ENCODE measurements around the gene CD47.

The CD47 gene

DNA sequence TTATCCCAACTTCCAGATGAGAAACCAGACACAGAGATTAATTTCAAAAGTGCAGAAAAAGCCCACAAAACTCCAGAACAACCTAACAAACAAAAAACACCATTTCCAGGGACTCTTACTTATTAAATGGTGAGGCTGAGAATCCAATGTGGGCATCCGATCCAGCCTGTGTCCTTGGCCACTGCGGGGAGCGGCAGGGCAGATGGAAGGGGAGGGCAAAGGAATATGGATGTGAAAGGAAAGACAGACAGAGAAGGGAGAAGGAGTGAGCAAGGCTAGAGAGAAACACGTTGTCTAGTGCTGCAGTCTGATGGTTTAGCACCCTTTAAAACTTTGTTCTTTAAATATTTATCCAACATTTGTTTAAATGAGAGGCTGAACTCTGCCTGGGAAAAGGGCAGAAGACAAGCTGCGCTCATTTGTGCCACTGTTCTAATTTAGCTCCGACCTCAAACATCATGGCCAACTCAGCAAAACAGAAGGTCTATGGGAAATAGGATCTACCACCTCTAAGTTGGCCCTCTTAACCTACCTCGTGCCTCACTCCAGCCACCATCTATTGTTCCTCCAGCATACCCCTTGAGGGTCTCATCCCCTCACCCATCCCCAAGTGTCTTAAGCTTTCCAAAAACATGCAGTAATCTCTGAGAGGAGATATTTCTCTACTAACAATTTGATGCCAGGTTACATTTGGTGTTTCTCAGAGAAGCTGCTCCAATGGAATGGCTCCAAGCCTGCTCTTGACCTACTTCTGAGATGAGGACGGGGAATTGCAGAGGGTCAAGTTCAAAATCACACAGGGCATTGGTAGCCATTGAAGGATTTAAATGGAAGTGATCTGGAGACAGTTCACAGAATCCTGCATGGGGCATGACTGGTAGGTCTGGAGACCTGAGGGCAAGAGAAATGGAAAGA lies 77.4 kb downstream of the CD47 start:
- DNase-seq (ENCODE audit: low read depth), result no peak

DNA sequence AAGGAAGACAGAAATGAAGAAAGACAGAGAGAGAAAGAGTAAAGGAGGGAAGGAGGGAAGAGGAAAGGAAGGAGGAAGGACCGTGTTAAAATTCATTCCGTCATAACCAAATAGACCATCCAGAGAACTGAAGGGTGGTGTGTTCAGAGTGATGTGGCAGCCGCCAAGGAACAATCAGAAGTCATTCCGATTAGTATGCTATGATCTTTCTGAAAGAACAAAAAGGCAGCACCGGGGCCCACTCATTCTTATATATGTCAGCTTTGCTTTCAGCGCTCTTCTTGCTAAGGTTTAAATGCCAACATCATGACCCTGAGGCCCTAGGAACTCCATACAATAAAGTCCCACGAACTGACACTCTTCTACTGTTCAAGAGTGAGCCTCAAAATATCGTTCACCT lies 78.5 kb downstream of the CD47 start:
- no peak for DNase-seq (ENCODE audit: low read depth)

DNA sequence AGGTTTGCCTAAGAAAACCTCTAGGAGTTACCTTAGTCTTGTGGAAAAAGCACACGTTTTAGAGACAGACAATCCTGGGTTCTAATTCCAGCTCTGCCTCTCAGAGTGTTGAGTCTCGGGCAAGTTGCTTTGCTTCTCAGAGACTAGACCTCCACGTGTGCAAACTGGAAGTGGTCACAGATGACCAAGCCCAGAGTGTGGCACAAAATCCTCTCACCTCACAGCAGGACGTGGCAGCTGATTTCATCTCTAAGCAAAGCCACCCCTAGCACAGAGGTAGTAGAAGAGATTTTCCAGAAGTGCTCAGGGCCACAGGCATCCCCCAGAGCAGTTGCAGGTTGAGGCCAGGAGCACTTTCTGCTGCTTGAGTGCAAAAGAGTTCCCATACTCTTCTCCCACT lies 79.2 kb downstream of the CD47 start:
- DNase-seq (ENCODE audit: low read depth), result no peak

DNA sequence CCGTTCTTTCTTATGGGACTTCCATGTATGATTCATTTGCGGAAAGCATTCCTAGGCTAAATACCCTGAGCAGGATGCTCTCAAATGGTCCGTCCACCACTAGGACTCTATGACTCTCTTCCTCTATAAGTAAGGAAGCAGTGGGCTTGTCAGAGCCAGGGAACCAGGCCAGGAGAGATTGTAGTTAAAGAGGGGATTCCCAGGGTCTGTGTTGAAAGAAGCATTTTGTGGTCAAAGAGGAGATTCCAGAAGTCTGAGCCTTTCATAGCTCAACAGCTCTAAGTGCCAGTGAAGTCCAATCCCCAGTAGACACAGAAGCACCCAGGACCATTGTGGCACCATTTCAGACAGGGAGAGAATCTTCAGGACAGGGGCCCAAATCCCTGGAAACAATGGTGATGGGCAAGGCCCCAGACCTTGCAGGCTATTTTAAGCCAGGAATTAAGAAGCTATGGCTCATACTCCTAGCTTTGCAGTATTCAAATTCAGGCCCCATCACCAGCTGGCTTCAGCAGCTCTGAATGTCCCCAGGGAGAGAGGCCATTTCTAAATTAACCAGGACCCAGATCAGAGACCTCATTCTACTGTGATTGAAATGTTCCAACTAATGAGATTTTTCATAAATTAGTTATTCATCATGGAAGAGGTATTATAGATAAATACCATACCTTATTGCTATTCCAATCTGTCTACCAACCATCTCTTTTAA lies 81.7 kb downstream of the CD47 start:
- DNase-seq (ENCODE audit: low read depth), result no peak

DNA sequence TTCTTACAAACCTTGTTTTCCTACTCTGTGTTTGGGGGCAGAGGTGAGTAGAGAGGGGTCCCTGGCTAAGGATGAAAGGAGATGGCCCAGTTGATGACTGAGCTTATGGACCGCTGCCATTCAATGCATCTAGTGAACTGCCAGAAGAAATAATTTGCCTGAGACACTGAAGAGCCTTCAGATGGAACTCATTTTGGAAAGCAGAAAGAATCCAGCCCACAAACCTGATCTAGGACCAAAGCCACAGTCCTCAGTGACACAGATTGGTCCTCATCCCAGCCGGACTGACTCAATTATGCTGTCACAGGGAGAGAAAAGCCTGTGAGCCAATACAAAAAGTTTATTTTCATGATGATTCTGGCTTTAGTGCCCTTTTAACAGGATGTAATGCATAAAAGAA lies 82.7 kb downstream of the CD47 start:
- DNase-seq (ENCODE audit: low read depth), result no peak

DNA sequence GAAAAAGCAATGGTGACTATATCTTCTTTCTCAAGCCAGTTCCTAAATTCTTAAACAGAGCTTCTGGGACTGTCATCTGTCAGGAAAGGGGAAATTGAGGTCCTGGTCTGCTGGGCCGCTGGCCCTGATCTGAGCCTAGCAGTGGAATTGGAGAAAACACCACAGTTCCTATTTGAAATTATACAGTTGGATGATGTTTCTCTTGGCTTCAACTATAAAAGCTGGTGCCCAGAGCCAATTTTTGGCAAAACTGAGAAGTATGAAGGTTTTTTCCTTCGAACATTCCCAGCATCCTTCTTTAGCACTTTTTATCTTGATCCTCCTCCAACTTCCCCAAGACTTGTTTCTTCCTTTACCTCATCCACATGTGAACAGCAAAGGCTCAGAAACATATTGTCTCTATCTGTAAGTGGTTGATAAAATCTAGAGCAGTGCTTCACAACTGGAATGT lies 83.9 kb downstream of the CD47 start:
- DNase-seq (ENCODE audit: low read depth), result no peak

DNA sequence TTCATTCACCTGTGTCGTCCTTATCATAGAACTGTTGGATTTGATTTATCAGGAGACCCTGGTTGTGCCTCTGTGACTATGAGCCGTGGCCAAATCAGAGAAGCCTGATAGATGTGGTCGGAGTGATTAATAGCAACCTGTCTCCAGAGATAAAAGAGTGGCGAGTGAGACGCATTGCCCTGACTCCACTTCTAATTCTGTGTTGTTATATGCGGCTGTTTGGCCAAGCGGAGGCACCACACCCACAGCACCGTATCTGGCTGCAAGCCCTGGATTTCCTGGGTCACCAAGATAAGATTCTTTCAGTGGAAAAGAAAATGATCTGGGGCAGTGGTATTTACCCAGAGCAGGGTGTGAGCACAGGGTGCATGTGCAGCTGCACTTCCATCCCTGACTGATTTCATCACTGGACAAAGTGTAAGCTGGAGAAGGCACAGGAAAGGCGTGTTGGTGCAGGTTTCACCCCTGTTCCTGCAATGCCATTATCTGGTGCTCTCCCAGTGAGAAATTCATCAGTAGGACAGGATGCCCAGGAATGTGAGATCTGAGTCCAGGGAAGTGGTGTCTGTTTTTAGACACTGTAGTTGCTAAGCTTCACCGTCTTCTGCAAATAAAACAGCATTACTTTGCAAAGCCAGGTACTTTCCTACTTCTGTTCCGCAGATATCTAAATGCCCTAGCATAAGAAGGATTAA lies 84.6 kb downstream of the CD47 start:
- no peak for DNase-seq (ENCODE audit: low read depth)

DNA sequence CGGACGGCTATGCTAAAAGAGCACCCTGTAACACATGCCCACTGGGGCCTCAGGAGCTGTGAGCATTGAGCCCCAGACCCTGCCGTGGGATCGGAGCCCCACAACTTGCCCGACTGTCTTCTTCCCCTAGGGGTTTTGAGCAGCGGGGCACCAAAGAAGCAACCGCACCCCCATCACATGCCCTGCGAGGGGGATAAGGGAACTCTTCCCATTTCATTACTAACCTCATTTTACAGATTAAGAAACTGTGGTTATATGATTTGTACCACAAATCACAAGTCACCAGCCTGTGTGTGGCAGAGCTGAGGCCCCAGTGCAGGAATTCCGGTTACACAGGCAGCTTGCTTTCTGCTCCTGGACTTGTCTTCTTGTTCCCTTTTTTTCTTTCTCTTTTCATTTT lies 86.2 kb downstream of the CD47 start:
- DNase-seq (ENCODE audit: low read depth), result no peak

DNA sequence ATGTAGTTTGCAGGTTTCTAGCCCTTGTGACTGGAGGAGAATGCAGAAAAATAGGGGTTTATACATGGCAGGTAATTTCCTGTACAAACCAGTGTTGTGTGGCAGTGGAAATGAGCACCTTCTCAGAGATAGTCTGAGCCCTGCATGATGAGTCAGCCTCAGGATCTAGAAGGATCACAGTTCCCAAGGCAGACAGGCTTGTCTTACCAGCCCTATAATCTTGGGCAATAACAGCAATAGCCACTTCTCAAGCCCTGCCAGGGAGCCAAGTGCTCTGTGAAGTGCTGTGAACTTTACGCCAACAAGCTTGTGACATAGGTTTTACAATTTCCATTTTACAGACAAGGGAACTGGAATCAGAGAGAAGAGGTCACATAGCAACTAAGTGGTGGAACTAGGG lies 89.4 kb downstream of the CD47 start:
- no peak for DNase-seq (ENCODE audit: low read depth)

DNA sequence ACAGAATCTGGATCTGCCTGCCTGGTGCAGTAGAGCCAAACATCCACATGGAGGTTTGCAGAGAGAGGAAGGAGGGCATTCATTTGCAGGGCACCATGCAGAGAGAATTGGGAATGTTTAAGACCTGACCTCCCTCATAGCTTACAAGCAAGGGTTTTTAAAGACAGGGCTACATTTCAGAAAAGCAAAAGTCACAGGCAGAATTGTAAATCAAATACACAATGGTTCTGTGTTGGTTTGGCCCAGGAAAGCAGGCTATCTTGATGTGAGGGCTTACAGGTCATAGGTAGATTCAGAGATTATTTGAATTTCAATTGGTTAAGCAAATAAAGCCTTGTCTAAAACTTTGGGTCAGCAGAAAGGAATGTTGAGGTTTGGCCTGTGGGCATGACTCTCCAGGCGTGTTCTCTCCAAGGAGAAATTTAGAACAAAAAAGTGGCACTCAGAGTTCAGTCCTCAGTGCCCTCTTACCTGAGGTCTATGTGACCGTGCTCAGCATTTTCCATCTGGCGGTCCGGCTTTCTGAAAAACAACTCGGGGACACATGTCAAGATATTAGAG lies 91.5 kb downstream of the CD47 start:
- no peak for DNase-seq (ENCODE audit: low read depth)

DNA sequence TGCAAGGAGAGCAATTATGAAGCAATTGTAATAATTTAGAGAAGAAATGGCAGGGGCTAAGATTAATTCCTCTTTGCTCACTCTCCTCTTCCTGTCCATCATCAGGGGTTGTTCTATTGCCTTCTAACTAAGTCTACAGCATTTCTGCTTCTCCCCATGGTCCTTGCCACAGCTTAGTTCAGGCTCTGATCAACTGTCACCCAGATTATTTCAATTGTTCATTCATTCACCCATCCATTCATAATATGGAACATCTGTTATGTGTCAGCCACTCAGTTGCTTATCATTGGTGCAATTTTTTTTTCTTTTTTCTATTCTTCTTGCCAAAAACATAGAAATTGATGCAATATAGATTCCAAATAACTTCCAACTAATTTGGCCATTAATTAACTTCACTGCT lies 93.2 kb downstream of the CD47 start:
- DNase-seq (ENCODE audit: low read depth), result no peak

DNA sequence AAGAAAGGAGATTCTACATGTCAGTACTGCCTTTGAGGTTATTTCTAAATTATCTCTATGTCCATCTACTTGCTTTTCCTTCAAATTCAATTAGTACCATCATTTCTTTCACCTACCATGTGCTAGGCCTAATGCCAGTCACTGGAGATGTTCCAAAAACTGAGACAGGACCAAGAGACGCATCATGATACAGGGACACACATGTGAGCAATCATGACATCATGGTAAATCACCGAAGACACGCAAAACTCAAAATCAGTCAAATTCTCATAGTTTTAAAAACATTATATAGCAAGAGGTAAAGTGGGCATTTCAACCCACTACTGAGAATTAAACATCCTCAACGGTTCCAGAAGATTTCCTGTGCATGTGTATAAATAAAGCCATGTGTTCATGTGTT lies 95.0 kb downstream of the CD47 start:
- DNase-seq (ENCODE audit: low read depth), result no peak

DNA sequence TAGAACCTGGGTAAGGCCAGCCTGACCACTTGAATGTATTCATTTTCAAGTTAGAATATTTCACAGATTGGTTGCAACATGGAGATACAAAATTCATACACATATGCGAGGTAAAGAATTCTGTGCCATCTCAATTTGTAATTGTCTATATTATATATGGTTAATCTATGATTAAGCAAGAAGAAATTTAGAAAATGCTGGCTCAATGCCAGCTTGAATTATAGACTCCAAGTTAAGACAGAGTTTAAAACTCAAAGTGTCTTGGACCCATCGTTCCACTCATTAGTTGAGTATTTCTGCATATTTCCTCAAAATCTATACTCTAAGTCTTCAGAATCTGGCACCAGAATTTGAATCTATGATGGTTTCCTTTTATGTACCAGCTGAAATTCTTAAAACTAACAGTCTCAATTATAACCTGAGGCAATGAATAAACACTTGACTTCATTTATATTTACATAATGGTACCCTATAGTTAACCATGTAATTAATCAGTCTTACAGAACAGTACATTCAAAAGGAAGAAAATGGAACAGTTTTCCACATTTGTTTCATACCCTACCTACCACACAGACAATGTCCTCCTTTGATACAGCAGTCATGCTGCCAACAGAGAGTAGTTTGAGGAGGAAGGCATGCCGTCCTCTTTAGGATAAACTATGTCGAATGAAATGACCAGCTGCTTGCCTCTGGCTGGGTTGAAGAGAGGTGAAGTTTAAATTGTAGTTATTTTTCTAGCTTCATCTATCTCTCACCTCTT lies 95.7 kb downstream of the CD47 start:
- no peak for DNase-seq (ENCODE audit: low read depth)

DNA sequence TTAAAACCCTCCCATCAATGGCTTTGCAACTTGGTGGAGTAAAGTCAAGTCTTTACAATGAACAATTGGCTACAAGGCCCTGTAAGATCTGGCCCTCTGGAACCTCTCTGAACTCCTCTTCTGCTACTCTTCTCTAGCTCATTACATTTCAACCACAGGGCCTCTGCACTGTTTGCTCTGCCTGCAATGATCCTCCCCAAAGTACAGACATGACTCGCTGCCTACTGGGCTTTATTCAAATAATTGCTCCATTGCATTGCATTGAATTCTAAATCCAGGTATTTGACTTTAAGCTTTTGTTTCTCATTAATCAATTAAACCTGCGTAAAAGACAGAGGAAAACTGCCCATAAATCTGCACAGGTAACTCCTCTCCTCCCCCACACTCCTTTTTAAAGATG lies 96.7 kb downstream of the CD47 start:
- no peak for DNase-seq (ENCODE audit: low read depth)

DNA sequence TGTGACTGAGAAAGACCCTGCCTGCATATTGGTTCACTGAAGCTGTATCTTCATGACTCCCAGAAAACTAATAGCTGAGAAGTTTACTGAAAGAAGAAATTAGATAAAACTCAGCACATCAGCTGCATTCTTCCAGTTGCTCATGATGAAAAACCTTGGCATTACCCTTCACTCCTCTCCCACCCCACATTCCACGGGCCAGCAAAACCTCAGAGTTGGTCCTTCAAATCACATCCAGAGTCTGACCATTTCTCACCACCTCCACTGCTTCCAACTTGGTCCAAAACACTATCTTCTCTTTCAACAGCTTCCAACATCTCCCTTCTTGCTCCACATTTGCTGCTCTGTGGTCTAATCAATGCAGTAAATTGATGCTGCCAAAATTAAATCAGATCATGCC lies 97.1 kb downstream of the CD47 start:
- no peak for DNase-seq (ENCODE audit: low read depth)
